Suprapubic skin (tissue), 4 donors: ENCODE results near the gene GPRC5C.

ENCODE experiments used
- EP300 ChIP-seq: sonication (generic); formaldehyde crosslinking; IDR thresholded peaks from one replicate; pipeline ENCODE4 v1.6.1; 2017; ENCODE audit warnings: antibody characterized with exemption
- POLR2A ChIP-seq, 2 donors: fragments of 450-650 bp; IDR thresholded peaks; one replicate each; pipeline ENCODE4 v1.6.1; 2017; ENCODE audit warnings: antibody characterized with exemption in 2 of 2, mild to moderate bottlenecking in 2 of 2, moderate library complexity in 2 of 2
- POLR2AphosphoS5 ChIP-seq, 3 donors: sonication (generic); formaldehyde crosslinking; IDR thresholded peaks; one replicate each; pipeline ENCODE4 v1.6.1; 2017; ENCODE audit warnings: antibody characterized with exemption in 3 of 3
- TF ChIP-seq, protein P1 (sequence below), 2 donors: fragments of 200-600 bp in 1 of 2; fragments of 450-650 bp in 1 of 2; sonication (generic) in 1 of 2; IDR thresholded peaks; one replicate each; pipeline ENCODE4 v1.5.1; 2016 to 2019; ENCODE audit warnings: antibody characterized with exemption in 2 of 2, mild to moderate bottlenecking in 1 of 2, moderate library complexity in 1 of 2

DNA sequence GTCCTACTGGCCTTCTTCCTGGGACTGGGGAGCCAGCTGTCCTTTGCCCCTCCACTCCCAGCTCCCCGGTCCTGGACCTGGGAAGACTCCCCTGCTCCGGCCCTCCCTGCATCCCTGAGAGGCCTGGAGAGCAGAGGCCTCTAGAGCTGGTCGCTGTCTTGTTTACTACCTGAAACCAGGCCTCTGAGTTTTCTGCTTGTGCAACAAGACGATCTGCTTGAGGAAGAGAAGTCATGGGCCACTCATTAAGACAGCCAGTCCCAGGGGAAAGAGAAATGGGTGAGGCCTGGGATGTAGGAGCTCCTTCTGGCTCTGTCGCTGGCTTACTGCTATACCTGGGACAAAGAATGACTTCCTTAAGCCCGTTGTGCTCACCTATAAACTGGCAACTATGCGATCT, 29.8 kb upstream of the GPRC5C start:
- TF ChIP-seq, protein P1, sequence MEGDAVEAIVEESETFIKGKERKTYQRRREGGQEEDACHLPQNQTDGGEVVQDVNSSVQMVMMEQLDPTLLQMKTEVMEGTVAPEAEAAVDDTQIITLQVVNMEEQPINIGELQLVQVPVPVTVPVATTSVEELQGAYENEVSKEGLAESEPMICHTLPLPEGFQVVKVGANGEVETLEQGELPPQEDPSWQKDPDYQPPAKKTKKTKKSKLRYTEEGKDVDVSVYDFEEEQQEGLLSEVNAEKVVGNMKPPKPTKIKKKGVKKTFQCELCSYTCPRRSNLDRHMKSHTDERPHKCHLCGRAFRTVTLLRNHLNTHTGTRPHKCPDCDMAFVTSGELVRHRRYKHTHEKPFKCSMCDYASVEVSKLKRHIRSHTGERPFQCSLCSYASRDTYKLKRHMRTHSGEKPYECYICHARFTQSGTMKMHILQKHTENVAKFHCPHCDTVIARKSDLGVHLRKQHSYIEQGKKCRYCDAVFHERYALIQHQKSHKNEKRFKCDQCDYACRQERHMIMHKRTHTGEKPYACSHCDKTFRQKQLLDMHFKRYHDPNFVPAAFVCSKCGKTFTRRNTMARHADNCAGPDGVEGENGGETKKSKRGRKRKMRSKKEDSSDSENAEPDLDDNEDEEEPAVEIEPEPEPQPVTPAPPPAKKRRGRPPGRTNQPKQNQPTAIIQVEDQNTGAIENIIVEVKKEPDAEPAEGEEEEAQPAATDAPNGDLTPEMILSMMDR (IDR thresholded peaks at IDR 0.05): no peak
- no peak for TF ChIP-seq POLR2A (IDR thresholded peaks at IDR 0.05)
- no peak for TF ChIP-seq EP300
- TF ChIP-seq POLR2AphosphoS5 (IDR thresholded peaks at IDR 0.05): no peak
